Neural cell (in vitro differentiated cells): Measurements from ENCODE around the gene CLEC16A. TPM values are rescaled to one million over a fixed set of nuclear protein-coding genes. Genes with fewer than 3 reads are reported as not detected.

Experiments used
- H2AFZ ChIP-seq: fragments of 200-600, 300-800 bp; sonication (generic), shearing (Covaris generic); 2 replicates; pipeline ENCODE4 v1.6.0; 2014; ENCODE audit warnings: low read depth, mild to moderate bottlenecking, antibody characterized with exemption, low read length, moderate library complexity
- H3F3A ChIP-seq: fragments of 200-600 bp; shearing (Covaris generic); 2 replicates; pipeline ENCODE4 v1.6.1; 2016; ENCODE audit warnings: mild to moderate bottlenecking, moderate library complexity, mixed read lengths, antibody characterized with exemption, low read length; ENCODE audit not compliant: insufficient read depth, poor library complexity, severe bottlenecking
- H3K27ac ChIP-seq: fragments of 200-600, 300-800 bp; sonication (generic), shearing (Covaris generic); 2 replicates; pipeline ENCODE4 v1.5.1; 2014; ENCODE audit warnings: mild to moderate bottlenecking, low read length, moderate library complexity
- H3K27me3 ChIP-seq: fragments of 300-800, 200-600 bp; sonication (generic), shearing (Covaris generic); 2 replicates; pipeline ENCODE4 v1.6.0; 2014; ENCODE audit warnings: mild to moderate bottlenecking, low read depth, low read length, moderate library complexity; ENCODE audit not compliant: insufficient read depth
- H3K36me3 ChIP-seq: fragments of 300-800, 200-600 bp; sonication (generic), shearing (Covaris generic); 2 replicates; pipeline ENCODE4 v1.5.1; 2014; ENCODE audit warnings: mild to moderate bottlenecking, antibody characterized with exemption, low read length, moderate library complexity; ENCODE audit not compliant: insufficient read depth
- H3K4me2 ChIP-seq: fragments of 300-800, 200-600 bp; sonication (generic), shearing (Covaris generic); 2 replicates; pipeline ENCODE4 v1.6.0; 2014; ENCODE audit warnings: mild to moderate bottlenecking, low read length
- H3K4me3 ChIP-seq: fragments of 300-800, 200-600 bp; sonication (generic), shearing (Covaris generic); 2 replicates; pipeline ENCODE4 v1.5.1; 2014; ENCODE audit warnings: mild to moderate bottlenecking, low read length, moderate library complexity
- H3K79me2 ChIP-seq: fragments of 200-600 bp; shearing (Covaris generic); replicated peaks from 2 replicates; pipeline ENCODE4 v1.6.0; 2014; ENCODE audit warnings: mild to moderate bottlenecking, low read length, moderate library complexity; ENCODE audit not compliant: insufficient read depth
- H3K9ac ChIP-seq: fragments of 300-800, 200-600 bp; sonication (generic), shearing (Covaris generic); 2 replicates; pipeline ENCODE4 v1.6.1; 2016; ENCODE audit warnings: mild to moderate bottlenecking, low read length, mixed read lengths
- H3K9me2 ChIP-seq: fragments of 200-600 bp; shearing (Covaris generic); 2 replicates; pipeline ENCODE4 v1.6.1; 2016; ENCODE audit warnings: mild to moderate bottlenecking, low read length, mixed read lengths; ENCODE audit not compliant: insufficient read depth
- H3K9me3 ChIP-seq: fragments of 200-600, 300-800 bp; sonication (generic), shearing (Covaris generic); 2 replicates; pipeline ENCODE4 v1.6.1; 2016; ENCODE audit warnings: mild to moderate bottlenecking, mixed run types, low read length, moderate library complexity, mixed read lengths
- H4K20me1 ChIP-seq: fragments of 200-600 bp; shearing (Covaris generic); 2 replicates; pipeline ENCODE4 v1.6.1; 2016; ENCODE audit warnings: mild to moderate bottlenecking, mixed run types; ENCODE audit not compliant: insufficient read depth
- CTCF ChIP-seq: fragments of 450-650 bp; IDR thresholded peaks from 2 replicates; pipeline ENCODE4 v1.5.1; 2014; ENCODE audit warnings: antibody characterized with exemption, mild to moderate bottlenecking, moderate library complexity; ENCODE audit not compliant: poor library complexity, severe bottlenecking
- EP300 ChIP-seq: fragments of 450-650 bp; conservative IDR thresholded peaks from 2 replicates; pipeline ENCODE4 v1.6.1; 2014; ENCODE audit warnings: antibody characterized with exemption, mild to moderate bottlenecking, moderate library complexity; ENCODE audit not compliant: poor library complexity, severe bottlenecking
- EZH2 ChIP-seq: fragments of 200-600, 300-800 bp; shearing (Covaris generic), sonication (generic); IDR thresholded peaks from 2 replicates; pipeline ENCODE4 v1.6.1; 2014; ENCODE audit warnings: antibody characterized with exemption, low read length, borderline replicate concordance, mild to moderate bottlenecking; ENCODE audit not compliant: insufficient read depth, poor library complexity, severe bottlenecking
- MXI1 ChIP-seq: fragments of 450-650 bp; conservative IDR thresholded peaks from 2 replicates; pipeline ENCODE4 v1.6.1; 2014; ENCODE audit warnings: antibody characterized with exemption, mild to moderate bottlenecking; ENCODE audit not compliant: poor library complexity, severe bottlenecking
- POLR2AphosphoS5 ChIP-seq: IDR thresholded peaks from 2 replicates; pipeline ENCODE4 v1.6.1; 2012
- RAD21 ChIP-seq: fragments of 450-650 bp; conservative IDR thresholded peaks from 2 replicates; pipeline ENCODE4 v1.6.1; 2014; ENCODE audit warnings: antibody characterized with exemption, mild to moderate bottlenecking, moderate library complexity
- REST ChIP-seq: IDR thresholded peaks from 2 replicates; pipeline ENCODE4 v1.6.1; 2012; ENCODE audit warnings: borderline replicate concordance
- SMC3 ChIP-seq: fragments of 450-650 bp; conservative IDR thresholded peaks from 2 replicates; pipeline ENCODE4 v1.6.1; 2014; ENCODE audit warnings: antibody characterized with exemption, mild to moderate bottlenecking, moderate library complexity; ENCODE audit not compliant: poor library complexity
- TAF1 ChIP-seq: IDR thresholded peaks from 2 replicates; pipeline ENCODE4 v1.6.1; 2012; ENCODE audit warnings: low read depth
- polyA plus RNA-seq: library from polyadenylated mRNA; depleted of rRNA; stranded (reverse); fragments of >200 nt; gene quantifications from 2 replicates; pipeline ENCODE4 v1.2.3, GENCODE V29; 2014

The CLEC16A gene
- polyA plus RNA-seq, 1 donor from 2014 or later, result 11.1 TPM

- no peak overlapping the region for H3K9ac ChIP-seq
- no peak overlapping the region for H3K4me3 ChIP-seq
- H3K4me2 ChIP-seq, result no peak overlapping the region
- H3K79me2 ChIP-seq, result no peaks in the 10 kb centered on the region
- H4K20me1 ChIP-seq, result no peaks in the 10 kb centered on the region
- no peak overlapping the region for H2AFZ ChIP-seq
- no peak overlapping the region for H3K27ac ChIP-seq
- H3K9me3 ChIP-seq, result no peaks in the 10 kb centered on the region
- H3K27me3 ChIP-seq, result no peaks in the 10 kb centered on the region
- H3K9me2 ChIP-seq, result no peaks in the 10 kb centered on the region
- H3K36me3 ChIP-seq, result no peaks in the 10 kb centered on the region
- TF ChIP-seq EP300, result no peak
- no peak for TF ChIP-seq CTCF
- no peak for TF ChIP-seq MXI1
- TF ChIP-seq POLR2AphosphoS5, result no peak
- no peaks in the 10 kb centered on the region for H3F3A ChIP-seq
Observed at GRCh38 chr16:11151156-11151884, 207.0 kb downstream of the CLEC16A start.

GRCh38 chr16:11151885-11152629 lies 207.7 kb downstream of the CLEC16A start:
- no peaks in the 10 kb centered on the region for H3K9me3 ChIP-seq
- no peaks in the 10 kb centered on the region for H3K27me3 ChIP-seq
- H3K4me2 ChIP-seq, result no peak overlapping the region
- no peak overlapping the region for H3K4me3 ChIP-seq
- H3K27ac ChIP-seq, result no peak overlapping the region
- no peaks in the 10 kb centered on the region for H3K36me3 ChIP-seq
- H3F3A ChIP-seq, result no peaks in the 10 kb centered on the region
- TF ChIP-seq TAF1, result no peak
- TF ChIP-seq POLR2AphosphoS5, result no peak
- no peak for TF ChIP-seq REST
- TF ChIP-seq EZH2, result no peak
- TF ChIP-seq SMC3, result no peak
- no peak for TF ChIP-seq RAD21
- TF ChIP-seq MXI1, result no peak
- no peak for TF ChIP-seq CTCF
- TF ChIP-seq EP300, result no peak
- no peak overlapping the region for H2AFZ ChIP-seq
- no peak overlapping the region for H3K9ac ChIP-seq
- no peaks in the 10 kb centered on the region for H3K79me2 ChIP-seq
- H4K20me1 ChIP-seq, result no peaks in the 10 kb centered on the region
- no peaks in the 10 kb centered on the region for H3K9me2 ChIP-seq
